B cell (primary cell): ENCODE results near the gene VAC14. TPM values are rescaled to one million over a fixed set of nuclear protein-coding genes. Genes with fewer than 3 reads are reported as not detected.

Experiments
- ATAC-seq: fragments of 200-7000 bp; cut with Tn5 transposase; one replicate; pipeline ENCODE4 v1.10.0; 2021; ENCODE audit warnings: low read depth, mild to moderate bottlenecking, moderate number of reproducible peaks, moderate library complexity
- CTCF ChIA-PET: fragments of 350-600 bp; sonication (Branson Sonifier 250); formaldehyde crosslinking; loops from one replicate; lab custom pipeline; 2021; ENCODE audit warnings: antibody characterized with exemption, inconsistent platforms; lab: Charles Lee
- POLR2A ChIA-PET: fragments of 350-600 bp; sonication (Branson Sonifier 250); formaldehyde crosslinking; loops from one replicate; lab custom pipeline; 2021; ENCODE audit warnings: antibody characterized with exemption; lab: Charles Lee
- DNase-seq: peaks from one replicate; pipeline ENCODE4 v3.0.0; 2013
- H2AFZ ChIP-seq: 2 replicates; pipeline ENCODE4 v1.6.1; 2012; ENCODE audit warnings: mild to moderate bottlenecking, low read depth, low read length; ENCODE audit not compliant: insufficient read depth, poor library complexity, severe bottlenecking
- H3K27ac ChIP-seq, 2 donors: 1 replicate in 1 of 2; 2 replicates in 1 of 2; pipeline ENCODE4 v1.5.1; 2012 to 2013; ENCODE audit warnings: low read length in 2 of 2, mild to moderate bottlenecking in 2 of 2, moderate library complexity in 1 of 2
- H3K27me3 ChIP-seq, 4 experiments: fragments of 200-600 bp in 1 of 4; sonication (generic) in 1 of 4; replicated peaks in 1 of 4; 1 replicate in 2 of 4; 2 replicates in 2 of 4; pipeline versions ENCODE4 v1.6.1 to v1.7.0; 2013 to 2016; ENCODE audit warnings: low read length in 3 of 4, mild to moderate bottlenecking in 2 of 4, mixed read lengths in 1 of 4, moderate library complexity in 1 of 4; ENCODE audit not compliant: insufficient read depth in 4 of 4, control insufficient read depth in 3 of 4; ENCODE audit errors: control extremely low read depth in 1 of 4
- H3K36me3 ChIP-seq, 2 experiments: replicated peaks in 1 of 2; 1 replicate in 1 of 2; 2 replicates in 1 of 2; pipeline versions ENCODE4 v1.6.1 to v1.7.1; 2013; ENCODE audit warnings: low read length in 1 of 2; ENCODE audit not compliant: insufficient read depth in 2 of 2, control insufficient read depth in 1 of 2; ENCODE audit errors: control extremely low read depth in 1 of 2, extremely low read depth in 1 of 2
- H3K4me1 ChIP-seq, 2 donors: fragments of 200-600 bp in 1 of 2; sonication (generic) in 1 of 2; 1 replicate in 1 of 2; 2 replicates in 1 of 2; pipeline versions ENCODE4 v1.5.1 to v1.6.1; 2013 to 2017; ENCODE audit warnings: low read length in 2 of 2; ENCODE audit not compliant: control insufficient read depth in 2 of 2, insufficient read depth in 2 of 2
- H3K4me2 ChIP-seq: replicated peaks from 2 replicates; pipeline ENCODE3; 2012; ENCODE audit warnings: mild to moderate bottlenecking, low read depth, low read length; ENCODE audit not compliant: poor library complexity, severe bottlenecking
- H3K4me3 ChIP-seq, 5 experiments: fragments of 200-600 bp in 1 of 5; sonication (generic) in 1 of 5; 1 replicate in 3 of 5; 2 replicates in 2 of 5; pipeline versions ENCODE4 v1.5.1 to v1.7.0; 2011 to 2016; ENCODE audit warnings: low read length in 4 of 5, mild to moderate bottlenecking in 4 of 5, low read depth in 2 of 5, control low read depth in 1 of 5, moderate library complexity in 1 of 5; ENCODE audit not compliant: insufficient read depth in 1 of 5; ENCODE audit errors: control extremely low read depth in 1 of 5, extremely low read depth in 1 of 5
- H3K79me2 ChIP-seq: fragments of 200-600 bp; sonication (generic); one replicate; pipeline ENCODE4 v1.6.0; 2016; ENCODE audit warnings: low read length; ENCODE audit not compliant: control insufficient read depth, insufficient read depth
- H3K9ac ChIP-seq: fragments of 200-600 bp; sonication (generic); 2 replicates; pipeline ENCODE4 v1.6.1; 2017; ENCODE audit warnings: mild to moderate bottlenecking, low read length, moderate library complexity
- H3K9me3 ChIP-seq, 3 donors: one replicate each; pipeline versions ENCODE4 v1.6.1 to v1.7.1; 2013; ENCODE audit warnings: low read length in 2 of 3; ENCODE audit not compliant: control insufficient read depth in 2 of 3, insufficient read depth in 1 of 3; ENCODE audit errors: control extremely low read depth in 1 of 3
- H4K20me1 ChIP-seq: 2 replicates; pipeline ENCODE4 v1.6.0; 2012; ENCODE audit warnings: mild to moderate bottlenecking, low read length; ENCODE audit not compliant: insufficient read depth, control insufficient read depth, poor library complexity, severe bottlenecking
- H3K27ac Mint-ChIP-seq: one replicate; pipeline ENCODE4 v1.8.0; 2021; ENCODE audit warnings: mixed read lengths
- H3K27me3 Mint-ChIP-seq: one replicate; pipeline ENCODE4 v1.8.0; 2021; ENCODE audit warnings: mixed read lengths
- H3K4me1 Mint-ChIP-seq: one replicate; pipeline ENCODE4 v1.8.0; 2021; ENCODE audit warnings: mixed read lengths
- H3K4me3 Mint-ChIP-seq: one replicate; pipeline ENCODE4 v1.8.0; 2021; ENCODE audit warnings: mixed read lengths
- H3K9me3 Mint-ChIP-seq: one replicate; pipeline ENCODE4 v1.8.0; 2022; ENCODE audit warnings: mixed read lengths; ENCODE audit not compliant: insufficient read depth
- CTCF ChIP-seq: fragments of 200-600 bp; IDR thresholded peaks from one replicate; pipeline ENCODE4 v1.8.0; 2022; ENCODE audit warnings: antibody characterized with exemption, mild to moderate bottlenecking
- EZH2 ChIP-seq: IDR thresholded peaks from 2 replicates; pipeline ENCODE4 v1.6.1; 2012; ENCODE audit warnings: borderline replicate concordance, low read depth, mild to moderate bottlenecking, moderate library complexity, low read length; ENCODE audit not compliant: insufficient read depth, poor library complexity, severe bottlenecking
- WGBS: methylation state at CpG from one replicate; pipeline ENCODE4 v1.1.5; 2013; ENCODE audit warnings: missing lambda C conversion rate; ENCODE audit not compliant: insufficient coverage; 5-methylcytosine and 5-hydroxymethylcytosine counted together
- intact Hi-C: fragments of 100-400 bp; cut with micrococcal nuclease; formaldehyde crosslinking; loops from one replicate; pipeline ENCODE4 v1.10.0; 2022
- polyA plus RNA-seq: library from polyadenylated mRNA; depleted of rRNA; stranded (reverse); fragments of >200 nt; gene quantifications from 2 replicates; pipeline ENCODE4 v1.2.3, GENCODE V29; 2012
- total RNA-seq, 2 donors: library from RNA; stranded (reverse); fragments of 120-200 nt in 1 of 2; gene quantifications; 1 replicate in 1 of 2; 2 replicates in 1 of 2; pipeline versions ENCODE4 v1.2.3 to v1.2.4, GENCODE V29; 2013 to 2022

VAC14 gene
- total and polyA plus RNA-seq, 2 donors (not counting 1 experiment from before 2014, with no cell fraction given) = 42.6 to 64.7 TPM

GRCh38 chr16:70788668-70789594 is 12.0 kb downstream of the VAC14 start:
- peaks cover under 1 to 7% of the 10 kb centered on the region in 2 donors for H3K4me1 ChIP-seq
- ATAC-seq (no peak), DNase-seq (no peak)
- no peaks in the 10 kb centered on the region for H3K27me3 Mint-ChIP-seq
- no peak overlapping the region for H3K4me3 Mint-ChIP-seq
- H3K4me3 ChIP-seq = no peak overlapping the region
- TF ChIP-seq CTCF (no peak), EZH2 (no peak)
- ChIA-PET POLR2A (no interaction called here), CTCF (no interaction called here)
- peaks cover 18% of the 10 kb centered on the region for H3K4me1 Mint-ChIP-seq
- WGBS = 89% methylated on average over 9 of the region's 18 CpGs
- H3K27ac ChIP-seq = no peak overlapping the region
- peaks cover 69% of the 10 kb centered on the region for H4K20me1 ChIP-seq
- no peak overlapping the region for H3K27ac Mint-ChIP-seq
- peaks cover 0 to 35% of the 10 kb centered on the region in 2 experiments for H3K36me3 ChIP-seq
- peaks cover 65% of the 10 kb centered on the region for H3K79me2 ChIP-seq
- intact Hi-C loops = no loop called here
- H3K9me3 ChIP-seq = no peaks in the 10 kb centered on the region
- H3K9ac ChIP-seq = no peak overlapping the region
- H3K27me3 ChIP-seq = no peaks in the 10 kb centered on the region
- H2AFZ ChIP-seq = no peak overlapping the region
- no peak overlapping the region for H3K4me2 ChIP-seq
- no peaks in the 10 kb centered on the region for H3K9me3 Mint-ChIP-seq
